ENCODE data around the gene UBL4B.

Gene UBL4B, protein sequence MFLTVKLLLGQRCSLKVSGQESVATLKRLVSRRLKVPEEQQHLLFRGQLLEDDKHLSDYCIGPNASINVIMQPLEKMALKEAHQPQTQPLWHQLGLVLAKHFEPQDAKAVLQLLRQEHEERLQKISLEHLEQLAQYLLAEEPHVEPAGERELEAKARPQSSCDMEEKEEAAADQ

GRCh38 chr1:110112143-110112542 lies at the start of gene UBL4B:
TSS of gene UBL4B (plus strand) at chr1:110112443. CDS start at chr1:110112535, 92 bp downstream.
- H3K4me3 ChIP-seq (ENCODE audit: low read length) = no peak within 1 kb of the TSS
- no peak for TF ChIP-seq ZNF274 (IDR thresholded peaks at IDR 0.05; ENCODE audit: low read depth, low read length)

GRCh38 chr1:110062612-110063011 lies 49.6 kb upstream of the UBL4B start:
- H3K4me3 ChIP-seq (ENCODE audit: low read length) = no peak overlapping the region
- TF ChIP-seq ZNF274 (IDR thresholded peaks at IDR 0.05; ENCODE audit: low read depth, low read length) = no peak

DNA sequence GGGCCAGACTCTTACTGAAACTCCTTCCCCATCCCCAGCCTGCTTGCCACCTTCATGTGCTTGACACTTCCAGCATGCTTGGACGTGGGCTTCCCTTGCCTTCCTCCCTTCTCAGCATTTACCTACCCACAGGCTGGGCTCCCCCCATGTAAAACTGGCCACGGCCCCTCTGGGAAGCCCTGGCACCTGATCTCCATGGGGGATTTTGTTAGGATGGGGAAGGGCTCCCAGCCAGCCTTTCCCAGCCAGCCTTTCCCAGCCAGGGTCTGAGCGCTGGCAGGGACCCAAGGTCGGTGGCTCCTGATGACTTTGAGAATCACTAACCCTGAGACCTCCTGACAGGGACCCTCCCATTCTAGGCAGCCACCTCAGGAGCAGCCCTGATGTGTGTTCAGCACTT lies 48.5 kb upstream of the UBL4B start:
- no peak for TF ChIP-seq ZNF274 (IDR thresholded peaks at IDR 0.05; ENCODE audit: low read depth, low read length)
- no peak overlapping the region for H3K4me3 ChIP-seq (ENCODE audit: low read length)

DNA sequence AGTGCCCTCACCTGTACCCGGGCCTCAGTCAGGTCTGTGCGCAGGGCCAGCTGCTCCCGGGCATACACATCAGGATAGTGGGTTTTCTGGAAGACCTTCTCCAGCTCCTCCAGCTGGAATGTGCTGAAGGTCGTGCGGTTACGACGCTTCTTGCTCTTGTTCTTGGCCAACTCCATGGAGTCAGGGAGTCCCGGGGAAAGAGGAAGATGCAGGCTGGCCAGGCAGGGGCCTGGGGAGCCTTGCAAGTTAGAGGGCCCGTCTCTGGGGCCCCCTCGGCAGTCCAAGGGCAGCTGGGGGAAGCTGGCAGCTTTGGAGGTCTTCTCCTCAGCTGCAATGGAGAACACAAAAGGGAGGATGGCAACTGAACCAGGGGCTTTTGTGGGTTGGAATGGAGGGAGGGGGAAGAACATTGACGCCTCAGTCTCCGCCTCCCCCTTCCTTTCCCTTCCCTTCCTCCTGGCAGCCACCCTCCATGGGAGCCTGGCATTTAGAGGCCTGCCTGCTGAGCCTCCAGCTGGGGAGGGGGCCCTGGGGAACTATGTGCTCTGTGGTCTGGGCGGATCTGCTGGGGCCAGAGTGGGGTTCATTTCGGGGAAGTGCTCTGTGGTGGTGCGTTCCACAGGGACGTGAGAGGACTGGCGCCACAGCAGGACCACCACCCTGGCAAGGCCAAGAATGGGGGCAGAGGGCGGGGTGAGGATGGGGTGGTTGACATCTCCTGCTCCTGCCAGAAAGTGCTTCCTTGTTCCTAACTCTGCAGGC lies 47.5 kb upstream of the UBL4B start:
- no peak overlapping the region for H3K4me3 ChIP-seq (ENCODE audit: low read length)
- no peak for TF ChIP-seq ZNF274 (IDR thresholded peaks at IDR 0.05; ENCODE audit: low read depth, low read length)

- no peak overlapping the region for H3K4me3 ChIP-seq (ENCODE audit: low read length)
- no peak for TF ChIP-seq ZNF274 (IDR thresholded peaks at IDR 0.05; ENCODE audit: low read depth, low read length)
Observed at GRCh38 chr1:110065841-110066240, 46.4 kb upstream of the UBL4B start.

DNA sequence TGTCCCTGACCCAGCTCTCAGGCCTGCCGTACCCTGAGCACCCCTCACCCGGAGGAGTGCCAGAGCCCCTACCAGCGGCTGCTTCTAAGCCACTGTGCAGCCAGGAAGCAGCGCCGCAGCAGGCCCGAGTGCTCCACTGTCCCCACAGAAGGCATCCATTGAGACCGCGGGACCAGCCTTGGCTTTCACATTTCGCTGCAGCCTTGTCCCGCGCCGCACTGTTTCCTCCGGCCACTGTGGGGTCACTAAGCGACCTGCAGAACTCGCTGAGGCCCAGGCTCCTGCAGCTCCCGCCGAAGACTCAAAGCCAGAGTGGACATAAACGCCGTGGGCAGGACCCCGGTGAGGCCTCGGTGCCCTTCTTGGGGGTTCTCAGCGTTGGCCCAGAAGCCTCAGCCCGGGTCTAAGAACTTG lies 44.8 kb upstream of the UBL4B start:
- no peak for TF ChIP-seq ZNF274 (IDR thresholded peaks at IDR 0.05; ENCODE audit: low read depth, low read length)
- H3K4me3 ChIP-seq (ENCODE audit: low read length) = no peak overlapping the region

DNA sequence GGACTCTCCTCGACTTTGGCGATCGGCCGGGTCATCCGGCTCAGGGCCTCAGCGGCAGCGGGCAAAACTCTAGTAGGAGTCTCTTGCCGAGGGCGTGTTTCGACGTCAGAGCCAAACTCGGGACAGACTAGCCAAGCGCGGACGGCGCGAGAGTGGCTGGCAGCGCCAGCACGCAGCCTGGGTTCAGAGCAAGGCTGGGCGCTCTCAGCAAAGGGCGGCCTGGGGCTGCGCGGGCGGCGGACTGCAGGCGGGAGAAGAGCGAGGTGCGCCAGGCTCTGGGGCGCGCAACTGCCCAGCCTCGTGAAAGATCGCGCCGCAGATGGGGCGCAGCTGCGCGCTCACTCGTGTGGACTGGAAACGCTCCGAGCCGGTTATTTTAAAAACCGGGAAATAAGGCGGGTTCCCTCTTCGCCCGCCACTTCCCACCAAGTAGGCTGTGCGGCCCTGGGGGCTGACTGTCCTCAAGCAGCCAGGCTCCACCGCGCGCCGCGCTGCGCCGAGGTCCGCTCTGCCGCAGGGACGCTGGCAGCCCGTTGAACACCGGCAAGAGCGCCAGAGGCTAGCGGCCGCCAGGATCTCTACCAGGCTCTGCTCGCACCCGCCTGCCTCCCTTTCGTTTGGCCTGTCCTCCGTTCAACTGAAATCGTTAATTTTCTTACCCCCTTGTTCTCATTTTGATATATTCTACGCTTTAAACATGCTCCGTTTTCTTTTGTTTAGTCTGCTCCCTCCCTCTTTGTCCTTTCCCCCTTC lies 44.2 kb upstream of the UBL4B start:
- TF ChIP-seq ZNF274 (IDR thresholded peaks at IDR 0.05; ENCODE audit: low read depth, low read length) = no peak
- H3K4me3 ChIP-seq (ENCODE audit: low read length) = no peak overlapping the region

GRCh38 chr1:110068646-110069403 lies 43.4 kb upstream of the UBL4B start:
- TF ChIP-seq ZNF274 (IDR thresholded peaks at IDR 0.05; ENCODE audit: low read depth, low read length) = no peak
- no peak overlapping the region; the same call in 1 of the 2 replicates for H3K4me3 ChIP-seq (ENCODE audit: low read length)

DNA sequence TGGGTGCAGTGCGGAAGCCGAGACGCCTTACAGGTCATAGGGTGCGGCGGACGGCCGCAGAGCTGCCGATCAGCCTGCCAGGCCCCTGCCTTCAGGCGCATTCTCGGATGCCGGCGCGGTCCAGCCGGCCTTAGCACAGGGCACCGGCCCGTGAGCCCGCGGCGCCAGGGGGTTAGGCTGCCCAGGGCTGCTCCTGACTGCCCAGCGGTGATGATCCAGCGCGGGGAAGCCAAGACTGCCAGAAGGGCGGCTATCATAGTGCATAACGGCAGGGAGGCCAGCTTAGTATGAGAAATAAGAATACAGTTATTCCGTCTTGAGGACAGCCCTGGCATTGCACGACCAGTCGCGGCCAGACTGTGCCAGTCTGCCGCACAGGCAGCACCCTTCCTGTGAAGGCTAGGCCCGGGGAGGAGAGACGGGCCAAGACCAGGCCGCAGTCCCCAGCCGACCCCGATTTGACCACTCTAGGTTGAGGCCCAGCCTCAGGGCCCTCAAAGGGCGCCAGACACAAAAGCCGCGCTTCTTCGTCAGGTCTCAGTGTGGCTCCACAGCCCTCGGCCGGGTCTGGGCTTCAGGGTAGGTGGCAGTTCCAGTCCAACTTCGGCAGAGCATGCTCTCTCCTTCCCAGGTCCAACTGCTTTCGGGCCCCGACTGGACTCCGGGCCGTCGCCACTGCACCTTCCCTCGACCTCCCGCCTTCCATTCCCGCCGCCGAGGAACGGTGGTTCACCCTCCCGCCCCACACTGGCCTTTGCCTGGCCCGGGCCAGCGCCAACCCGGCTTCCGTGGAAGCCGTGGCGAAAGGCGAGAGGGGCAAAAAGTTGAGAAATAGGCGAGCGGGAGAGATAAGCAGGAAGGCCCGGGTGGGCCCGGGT lies 42.6 kb upstream of the UBL4B start:
- no peak overlapping the region for H3K4me3 ChIP-seq (ENCODE audit: low read length)

GRCh38 chr1:110070282-110070669 lies 42.0 kb upstream of the UBL4B start:
- H3K4me3 ChIP-seq (ENCODE audit: low read length) = no peak overlapping the region
- TF ChIP-seq ZNF274 (IDR thresholded peaks at IDR 0.05; ENCODE audit: low read depth, low read length) = no peak

More for the DNA sequence above, 42.6 kb upstream of the UBL4B start:
- no peak for TF ChIP-seq ZNF274 (IDR thresholded peaks at IDR 0.05; ENCODE audit: low read depth, low read length)

GRCh38 chr1:110070671-110071242 lies 41.5 kb upstream of the UBL4B start, which contains the start of gene ALX3:
TSS of gene ALX3 (minus strand) at chr1:110070672. CDS start at chr1:110070612, 60 bp downstream.
- no peak within 1 kb of the TSS for H3K4me3 ChIP-seq (ENCODE audit: low read length)

DNA sequence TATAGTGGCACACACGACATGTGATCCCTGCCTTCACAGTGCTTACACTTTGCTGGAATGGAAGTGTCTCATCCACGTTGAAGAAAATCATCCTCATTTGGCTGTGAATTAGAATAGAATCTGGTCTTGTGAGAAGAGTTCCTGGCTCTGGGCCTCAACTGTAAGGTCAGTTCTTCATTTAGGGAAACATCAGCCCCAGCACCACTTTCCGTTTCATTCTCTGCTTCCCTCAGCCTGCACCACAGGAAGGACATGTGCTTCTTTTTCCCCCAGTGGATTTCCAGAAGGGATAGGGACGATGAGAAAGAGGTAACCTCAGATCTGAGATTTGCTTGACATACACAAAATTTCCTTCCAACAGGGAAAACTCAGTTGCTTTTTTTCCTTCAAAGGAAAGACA lies 38.1 kb upstream of the UBL4B start:
- no peak for TF ChIP-seq ZNF274 (IDR thresholded peaks at IDR 0.05; ENCODE audit: low read depth, low read length)
- no peak overlapping the region for H3K4me3 ChIP-seq (ENCODE audit: low read length)

More at GRCh38 chr1:110070671-110071242, 41.5 kb upstream of the UBL4B start, which contains the start of gene ALX3:
- no peak for TF ChIP-seq ZNF274 (IDR thresholded peaks at IDR 0.05; ENCODE audit: low read depth, low read length)

Measured in GM08714 (cell line).